Activated T-cell treated with anti-CD3 and anti-CD28 coated beads, Interleukin-2, amount 50 U/mL, for 72 hours (primary cell): ENCODE results near the gene DPP3. TPM values are rescaled to one million over a fixed set of nuclear protein-coding genes. Genes with fewer than 3 reads are reported as not detected.
"Not testable (repeated sequence)": the region's sequence is repeated elsewhere in the genome, so short reads cannot be mapped to it uniquely, and the experiment has no call there.

Experiments used
- ATAC-seq, 2 donors: fragments of 150-1000 bp; cut with Tn5 transposase; replicated peaks in 1 of 2; 2 replicates each; pipeline ENCODE4 v1.10.0; 2021; ENCODE audit warnings: moderate library complexity in 2 of 2, mild to moderate bottlenecking in 1 of 2
- DNase-seq, 2 donors: peaks; one replicate each; pipeline ENCODE4 v3.0.0; 2021 to 2022; ENCODE audit warnings: mixed read lengths in 1 of 2
- H3K27ac Mint-ChIP-seq: one replicate; pipeline ENCODE4 v1.8.0; 2022; ENCODE audit warnings: mild to moderate bottlenecking, moderate library complexity, mixed read lengths
- H3K27me3 Mint-ChIP-seq: one replicate; pipeline ENCODE4 v1.8.0; 2022; ENCODE audit warnings: low read depth, mixed read lengths
- H3K36me3 Mint-ChIP-seq, 2 donors: one replicate each; pipeline ENCODE4 v1.8.0; 2022; ENCODE audit warnings: mixed read lengths in 2 of 2, mild to moderate bottlenecking in 1 of 2; ENCODE audit not compliant: insufficient read depth in 2 of 2
- H3K4me1 Mint-ChIP-seq: one replicate; pipeline ENCODE4 v1.8.0; 2022; ENCODE audit warnings: low read depth, mixed read lengths
- H3K4me3 Mint-ChIP-seq, 2 donors: one replicate each; pipeline ENCODE4 v1.8.0; 2022; ENCODE audit warnings: mild to moderate bottlenecking in 2 of 2, mixed read lengths in 2 of 2, moderate library complexity in 2 of 2
- H3K9me3 Mint-ChIP-seq, 2 donors: one replicate each; pipeline ENCODE4 v1.8.0; 2022; ENCODE audit warnings: mixed read lengths in 2 of 2
- total RNA-seq, 2 donors: library from RNA; stranded (reverse); gene quantifications; one replicate each; pipeline ENCODE4 v1.2.3, GENCODE V29; 2022

DPP3 gene
- total RNA-seq, 2 donors from 2014 or later, result 48.3 to 56.9 TPM

- ATAC-seq, result no peak
- H3K27ac Mint-ChIP-seq, result no peak overlapping the region
- peaks cover 21% of the 10 kb centered on the region for H3K4me1 Mint-ChIP-seq
- H3K9me3 Mint-ChIP-seq, result no peaks in the 10 kb centered on the region
- H3K36me3 Mint-ChIP-seq, result no peaks in the 10 kb centered on the region
- no peak for DNase-seq
- H3K4me3 Mint-ChIP-seq, result no peak overlapping the region
- peaks cover 22% of the 10 kb centered on the region for H3K27me3 Mint-ChIP-seq
Measured at GRCh38 chr11:66450560-66450959, 29.7 kb upstream of the DPP3 start.

GRCh38 chr11:66451663-66452062 is 28.6 kb upstream of the DPP3 start:
- peaks cover 15% of the 10 kb centered on the region for H3K27me3 Mint-ChIP-seq
- H3K4me1 Mint-ChIP-seq, result peaks cover 23% of the 10 kb centered on the region
- H3K9me3 Mint-ChIP-seq, result no peaks in the 10 kb centered on the region
- H3K36me3 Mint-ChIP-seq, result no peaks in the 10 kb centered on the region
- ATAC-seq (no peak), DNase-seq (no peak)
- H3K4me3 Mint-ChIP-seq, result no peak overlapping the region
- no peak overlapping the region for H3K27ac Mint-ChIP-seq

- peak overlapping the region; percentile 5 to 29 for H3K4me3 Mint-ChIP-seq
- peak overlapping the region; percentile 44 for H3K27ac Mint-ChIP-seq
- H3K27me3 Mint-ChIP-seq, result peaks cover 15% of the 10 kb centered on the region
- no peaks in the 10 kb centered on the region for H3K9me3 Mint-ChIP-seq
- DNase-seq, result no peak
- H3K4me1 Mint-ChIP-seq, result peaks cover 40% of the 10 kb centered on the region
- peak in 1 of 2 donors; percentile 37 for ATAC-seq
- no peaks in the 10 kb centered on the region for H3K36me3 Mint-ChIP-seq
Measured at GRCh38 chr11:66454247-66454646, 26.0 kb upstream of the DPP3 start.

GRCh38 chr11:66454828-66455227 is 25.4 kb upstream of the DPP3 start:
- Mint-ChIP-seq H3K27ac (peak overlapping the region; percentile 18), H3K4me3 (peak overlapping the region; percentile 28 to 29), H3K36me3 (no peaks in the 10 kb centered on the region), H3K4me1 (peaks cover 45% of the 10 kb centered on the region), H3K9me3 (no peaks in the 10 kb centered on the region), H3K27me3 (peaks cover 15% of the 10 kb centered on the region)
- ATAC-seq, result peak; percentile 44 to 53
- DNase-seq, result no peak

- no peak overlapping the region for H3K27ac Mint-ChIP-seq
- peaks cover 8% of the 10 kb centered on the region for H3K27me3 Mint-ChIP-seq
- H3K4me3 Mint-ChIP-seq, result peak overlapping the region in 1 of 2 donors; percentile 29
- peaks cover 53% of the 10 kb centered on the region for H3K4me1 Mint-ChIP-seq
- H3K9me3 Mint-ChIP-seq, result peaks cover 2 to 4% of the 10 kb centered on the region in 2 donors
- no peak for DNase-seq
- ATAC-seq, result no peak
- H3K36me3 Mint-ChIP-seq, result peaks cover 0 to 2% of the 10 kb centered on the region in 2 donors
Measured at GRCh38 chr11:66457826-66458225, 22.4 kb upstream of the DPP3 start.

- Mint-ChIP-seq H3K4me3 (peak overlapping the region; percentile 13 to 45), H3K9me3 (peaks cover 2 to 4% of the 10 kb centered on the region in 2 donors), H3K36me3 (peaks cover 0 to 2% of the 10 kb centered on the region in 2 donors), H3K27me3 (peaks cover 8% of the 10 kb centered on the region), H3K4me1 (peaks cover 52% of the 10 kb centered on the region), H3K27ac (no peak overlapping the region)
- DNase-seq (no peak), ATAC-seq (peak; percentile 62 to 67)
Measured at GRCh38 chr11:66459138-66459778, 21.0 kb upstream of the DPP3 start.

GRCh38 chr11:66462010-66462409 is 18.2 kb upstream of the DPP3 start:
- DNase-seq, result no peak
- peaks cover 0 to 2% of the 10 kb centered on the region in 2 donors for H3K36me3 Mint-ChIP-seq
- no peak overlapping the region for H3K4me3 Mint-ChIP-seq
- no peaks in the 10 kb centered on the region for H3K27me3 Mint-ChIP-seq
- no peak for ATAC-seq
- peaks cover 2 to 4% of the 10 kb centered on the region in 2 donors for H3K9me3 Mint-ChIP-seq
- H3K27ac Mint-ChIP-seq, result no peak overlapping the region
- peaks cover 52% of the 10 kb centered on the region for H3K4me1 Mint-ChIP-seq

- ATAC-seq (no peak), DNase-seq (no peak)
- peaks cover 2 to 4% of the 10 kb centered on the region in 2 donors for H3K9me3 Mint-ChIP-seq
- H3K36me3 Mint-ChIP-seq, result peaks cover 0 to 2% of the 10 kb centered on the region in 2 donors
- peak overlapping the region; percentile 37 to 59 for H3K4me3 Mint-ChIP-seq
- no peak overlapping the region for H3K27ac Mint-ChIP-seq
- peaks cover 55% of the 10 kb centered on the region for H3K4me1 Mint-ChIP-seq
- H3K27me3 Mint-ChIP-seq, result no peaks in the 10 kb centered on the region
Measured at GRCh38 chr11:66462911-66463310, 17.3 kb upstream of the DPP3 start.

GRCh38 chr11:66464116-66464515 is 16.1 kb upstream of the DPP3 start:
- H3K4me3 Mint-ChIP-seq, H3K27ac Mint-ChIP-seq, DNase-seq, H3K27me3 Mint-ChIP-seq, H3K36me3 Mint-ChIP-seq, ATAC-seq, H3K9me3 Mint-ChIP-seq: not testable (repeated sequence)
- peaks cover 43% of the 10 kb centered on the region for H3K4me1 Mint-ChIP-seq

- Mint-ChIP-seq H3K4me3 (no peak overlapping the region), H3K9me3 (peaks cover 2 to 4% of the 10 kb centered on the region in 2 donors), H3K36me3 (peaks cover 0 to 2% of the 10 kb centered on the region in 2 donors), H3K27ac (no peak overlapping the region), H3K27me3 (no peaks in the 10 kb centered on the region), H3K4me1 (peaks cover 36% of the 10 kb centered on the region)
- no peak for ATAC-seq
- no peak for DNase-seq
Measured at GRCh38 chr11:66464916-66465315, 15.3 kb upstream of the DPP3 start.

- peaks cover 0 to 2% of the 10 kb centered on the region in 2 donors for H3K36me3 Mint-ChIP-seq
- H3K27ac Mint-ChIP-seq, result no peak overlapping the region
- ATAC-seq, result no peak
Measured at GRCh38 chr11:66465373-66466224, 14.6 kb upstream of the DPP3 start.

GRCh38 chr11:66466225-66467033 is 13.8 kb upstream of the DPP3 start, which contains the start of gene PELI3:
Gene PELI3, plus strand, starts transcription at chr11:66466905. Its CDS starts 1,224 bp downstream, at chr11:66468129.
- no peaks in the 10 kb centered on the region for H3K27me3 Mint-ChIP-seq
- DNase-seq (peak; percentile 92 to 95), ATAC-seq (peak; percentile 90 to 92)
- peak within 1 kb of the TSS; percentile 94 to 96 for H3K4me3 Mint-ChIP-seq
- H3K27ac Mint-ChIP-seq, result peak within 1 kb of the TSS; percentile 80
- peaks cover 0 to 2% of the 10 kb centered on the region in 2 donors for H3K36me3 Mint-ChIP-seq
- peaks cover 44% of the 10 kb centered on the region for H3K4me1 Mint-ChIP-seq
- peaks cover 2 to 4% of the 10 kb centered on the region in 2 donors for H3K9me3 Mint-ChIP-seq

More at GRCh38 chr11:66465373-66466224, 14.6 kb upstream of the DPP3 start:
- H3K9me3 Mint-ChIP-seq, result peaks cover 2 to 4% of the 10 kb centered on the region in 2 donors
- peaks cover 40% of the 10 kb centered on the region for H3K4me1 Mint-ChIP-seq
- no peak for DNase-seq
- no peaks in the 10 kb centered on the region for H3K27me3 Mint-ChIP-seq
- peak overlapping the region; percentile 93 for H3K4me3 Mint-ChIP-seq
